Endothelial cell of umbilical vein (primary cell): Measurements from ENCODE around the gene PRRC2B. TPM values are rescaled to one million over a fixed set of nuclear protein-coding genes. Genes with fewer than 3 reads are reported as not detected.

Experiments
- BruUV-seq: library from RNA; stranded (reverse); fragments of 400-500 nt; replicated peaks from 2 replicates; lab custom pipeline; 2021; lab: Mats Ljungman, UMichigan
- CTCF ChIA-PET: fragments of 300-600, 350-600 bp; sonication (Branson Sonifier 250); formaldehyde crosslinking; loops from one replicate; lab custom pipeline; 2021; ENCODE audit warnings: antibody characterized with exemption, inconsistent platforms; lab: Charles Lee
- POLR2A ChIA-PET: fragments of 300-600, 350-600 bp; sonication (Branson Sonifier 250); formaldehyde crosslinking; loops from one replicate; lab custom pipeline; 2021; ENCODE audit warnings: antibody characterized with exemption, inconsistent platforms; lab: Charles Lee
- DNase-seq: peaks from one replicate; pipeline ENCODE4 v3.0.0-alpha.2; 2011; ENCODE audit warnings: low read depth, low spot score
- FAIRE-seq: peaks from 2 replicates; lab custom pipeline; 2011; peaks lifted over from hg19 to GRCh38; lab: Jason Lieb, UNC
- H2AFZ ChIP-seq: 2 replicates; pipeline ENCODE4 v1.6.0; 2012; ENCODE audit warnings: low read depth, low read length, control low read depth, inconsistent platforms
- H3K27ac ChIP-seq: 2 replicates; pipeline ENCODE4 v1.5.1; 2011; ENCODE audit warnings: low read depth, mild to moderate bottlenecking, control low read depth, low read length, moderate library complexity; ENCODE audit not compliant: insufficient read depth
- H3K27me3 ChIP-seq, 2 experiments: 2 replicates each; pipeline versions ENCODE4 v1.6.0 to v1.6.1; 2011; ENCODE audit warnings: low read length in 2 of 2, mixed read lengths in 1 of 2; ENCODE audit not compliant: control insufficient read depth in 2 of 2, insufficient read depth in 2 of 2
- H3K36me3 ChIP-seq, 2 experiments: 2 replicates in 1 of 2; 3 replicates in 1 of 2; pipeline ENCODE4 v1.5.1; 2011; ENCODE audit warnings: low read length in 2 of 2, mild to moderate bottlenecking in 1 of 2, moderate library complexity in 1 of 2; ENCODE audit not compliant: control insufficient read depth in 2 of 2, insufficient read depth in 2 of 2; ENCODE audit errors: extremely low read depth in 1 of 2
- H3K4me1 ChIP-seq: 3 replicates; pipeline ENCODE4 v1.5.1; 2011; ENCODE audit warnings: mild to moderate bottlenecking, low read length; ENCODE audit not compliant: control insufficient read depth, insufficient read depth; ENCODE audit errors: extremely low read depth
- H3K4me2 ChIP-seq: 2 replicates; pipeline ENCODE4 v1.6.1; 2011; ENCODE audit warnings: low read length, control low read depth, mixed read lengths; ENCODE audit not compliant: insufficient read depth
- H3K4me3 ChIP-seq, 3 experiments: fragments of 200-600 bp in 1 of 3; sonication (generic), shearing (Covaris generic) in 1 of 3; replicated peaks in 1 of 3; 2 replicates each; pipeline ENCODE4 v1.5.1; 2011 to 2016; ENCODE audit warnings: control low read depth in 3 of 3, low read length in 3 of 3, mild to moderate bottlenecking in 2 of 3, inconsistent platforms in 1 of 3, low read depth in 1 of 3, moderate library complexity in 1 of 3; ENCODE audit not compliant: insufficient read depth in 1 of 3
- H3K79me2 ChIP-seq: 2 replicates; pipeline ENCODE4 v1.6.0; 2012; ENCODE audit warnings: low read length, inconsistent platforms; ENCODE audit not compliant: control insufficient read depth, insufficient read depth
- H3K9ac ChIP-seq: replicated peaks from 2 replicates; pipeline ENCODE3; 2011; ENCODE audit warnings: low read length, control low read depth; ENCODE audit not compliant: insufficient read depth; ENCODE audit errors: extremely low read depth
- H3K9me1 ChIP-seq: replicated peaks from 3 replicates; pipeline ENCODE4 v1.6.0; 2011; ENCODE audit warnings: mild to moderate bottlenecking, low read length; ENCODE audit not compliant: control insufficient read depth, insufficient read depth; ENCODE audit errors: extremely low read depth
- H3K9me3 ChIP-seq: replicated peaks from 2 replicates; pipeline ENCODE4 v1.5.1; 2012; ENCODE audit warnings: low read length, inconsistent platforms; ENCODE audit not compliant: control insufficient read depth, insufficient read depth
- H4K20me1 ChIP-seq: replicated peaks from 2 replicates; pipeline ENCODE3; 2011; ENCODE audit warnings: mild to moderate bottlenecking, low read length; ENCODE audit not compliant: control insufficient read depth, insufficient read depth; ENCODE audit errors: extremely low read depth
- CTCF ChIP-seq, 2 donors: IDR thresholded peaks; 1 replicate in 1 of 2; 2 replicates in 1 of 2; pipeline ENCODE4 v1.5.1; 2011; ENCODE audit warnings: low read length in 2 of 2, mild to moderate bottlenecking in 2 of 2, moderate library complexity in 2 of 2, control low read depth in 1 of 2, inconsistent platforms in 1 of 2, low read depth in 1 of 2; ENCODE audit not compliant: insufficient read depth in 1 of 2; ENCODE audit errors: extremely low read depth in 1 of 2
- GATA2 ChIP-seq: IDR thresholded peaks from 2 replicates; pipeline ENCODE4 v1.7.0; 2011; ENCODE audit warnings: low read depth, mild to moderate bottlenecking, moderate library complexity, mixed read lengths, low read length; ENCODE audit not compliant: insufficient read length, insufficient read depth
- MAX ChIP-seq: IDR thresholded peaks from 2 replicates; pipeline ENCODE4 v1.6.1; 2011; ENCODE audit not compliant: insufficient read depth, insufficient read length
- dilution Hi-C: fragments of 300-500 bp; cut with MboI; formaldehyde crosslinking; loops from one replicate; pipeline ENCODE4 v1.15.0; 2019; ENCODE audit warnings: low sequenced_read_pairs; ENCODE audit not compliant: extremely low pct_ligation_motif_present
- intact Hi-C: fragments of 100-400 bp; cut with micrococcal nuclease; formaldehyde crosslinking; loops from one replicate; pipeline ENCODE4 v1.10.0; 2022
- polyA plus RNA-seq, 4 experiments: library from polyadenylated mRNA; depleted of rRNA in 3 of 4; stranded (reverse) in 3 of 4; unstranded in 1 of 4; fragments of >200 nt; gene quantifications; 2 replicates each; pipeline versions ENCODE4 v1.2.1 to v1.2.3, GENCODE V29; 2011 to 2012; ENCODE audit warnings: missing spikeins in 1 of 4
- total RNA-seq: library from RNA; stranded (reverse); gene quantifications from 2 replicates; pipeline ENCODE4 v1.2.3, GENCODE V29; 2021

The PRRC2B gene
- total and polyA plus RNA-seq, 2 donors (not counting 3 experiments of a cell fraction or from before 2014, with no cell fraction given), result 35.6 to 256 TPM

- no peak for TF ChIP-seq MAX
- TF ChIP-seq CTCF (IDR thresholded peaks at IDR 0.05; ENCODE audit: extremely low read depth in 1 of 2, insufficient read depth in 1 of 2, low read depth in 1 of 2, low read length in 2 of 2), result no peak
- TF ChIP-seq GATA2, result no peak
- DNase-seq (no peak), FAIRE-seq (no peak)
- Histone ChIP-seq H4K20me1 (peaks cover 36% of the 10 kb centered on the region), H3K4me2 (peak overlapping the region; percentile 49), H3K9me3 (no peaks in the 10 kb centered on the region), H3K9me1 (no peaks in the 10 kb centered on the region), H3K9ac (peak overlapping the region; percentile 53), H3K27ac (peak overlapping the region; percentile 76), H3K79me2 (peaks cover 98% of the 10 kb centered on the region), H3K27me3 (no peaks in the 10 kb centered on the region), H3K4me1 (peaks cover 72% of the 10 kb centered on the region), H3K4me3 (no peak overlapping the region), H2AFZ (no peak overlapping the region), H3K36me3 (no peaks in the 10 kb centered on the region)
- ChIA-PET POLR2A (no interaction called here), CTCF (interaction anchor here (1.2 kb wide), 1 partner anchor 21 kb away, joined by 4 read pairs; no protein-coding TSS in a partner anchor)
- dilution Hi-C loops (no loop called here), intact Hi-C loops (loop anchor here (1.0 kb wide), 2 partner anchors 8 to 21 kb away; partner anchors contain the start of gene PRRC2B)
- no TSS peak for BruUV-seq
Measured at GRCh38 chr9:131402073-131402472, 8.2 kb downstream of the PRRC2B start.
